ENCODE data around the gene TICAM2.

- no peak for TF ChIP-seq POLR2A (IDR thresholded peaks at IDR 0.05)
- no peak for TF ChIP-seq CTCF (IDR thresholded peaks at IDR 0.05)
- TF ChIP-seq POLR2AphosphoS5 (IDR thresholded peaks at IDR 0.05), result no peak
Measured at GRCh38 chr5:115558388-115558956, 43.8 kb downstream of the TICAM2 start.

All from breast epithelium (tissue), 3 donors.